CD14-positive monocyte (primary cell): ENCODE measurements around the gene ZP1. TPM values are rescaled to one million over a fixed set of nuclear protein-coding genes. Genes with fewer than 3 reads are reported as not detected.

Experiments used
- DNase-seq, 3 donors: peaks; one replicate each; pipeline ENCODE4 v3.0.0-alpha.2; 2011 to 2022
- H2AFZ ChIP-seq: 2 replicates; pipeline ENCODE4 v1.6.0; 2012; ENCODE audit warnings: mild to moderate bottlenecking, low read depth, low read length, inconsistent platforms; ENCODE audit not compliant: insufficient read depth, poor library complexity, severe bottlenecking
- H3K27ac ChIP-seq, 2 donors: 1 replicate in 1 of 2; 2 replicates in 1 of 2; pipeline ENCODE4 v1.5.1; 2012 to 2013; ENCODE audit warnings: low read length in 2 of 2, control low read depth in 1 of 2, inconsistent platforms in 1 of 2, low read depth in 1 of 2, mild to moderate bottlenecking in 1 of 2
- H3K27me3 ChIP-seq, 2 donors: one replicate each; pipeline versions ENCODE4 v1.6.0 to v1.6.1; 2011 to 2013; ENCODE audit warnings: low read length in 2 of 2; ENCODE audit not compliant: control insufficient read depth in 2 of 2, insufficient read depth in 2 of 2
- H3K36me3 ChIP-seq, 2 donors: replicated peaks in 1 of 2; 1 replicate in 1 of 2; 2 replicates in 1 of 2; pipeline versions ENCODE4 v1.5.1 to v1.6.1; 2012 to 2013; ENCODE audit warnings: low read length in 2 of 2, control low read depth in 1 of 2, inconsistent platforms in 1 of 2, mild to moderate bottlenecking in 1 of 2; ENCODE audit not compliant: insufficient read depth in 2 of 2, control insufficient read depth in 1 of 2
- H3K4me1 ChIP-seq, 2 donors: 1 replicate in 1 of 2; 2 replicates in 1 of 2; pipeline versions ENCODE4 v1.5.1 to v1.6.1; 2012 to 2013; ENCODE audit warnings: low read length in 2 of 2, control low read depth in 1 of 2, inconsistent platforms in 1 of 2, mild to moderate bottlenecking in 1 of 2, moderate library complexity in 1 of 2; ENCODE audit not compliant: insufficient read depth in 2 of 2, control insufficient read depth in 1 of 2
- H3K4me2 ChIP-seq: replicated peaks from 2 replicates; pipeline ENCODE3; 2012; ENCODE audit warnings: low read length, moderate library complexity, mild to moderate bottlenecking; ENCODE audit not compliant: poor library complexity, severe bottlenecking; ENCODE audit errors: extremely low read depth
- H3K4me3 ChIP-seq, 3 experiments: fragments of 200-600 bp in 1 of 3; sonication (generic) in 1 of 3; replicated peaks in 1 of 3; 1 replicate in 2 of 3; 2 replicates in 1 of 3; pipeline ENCODE4 v1.5.1; 2011 to 2013; ENCODE audit warnings: low read length in 3 of 3, mild to moderate bottlenecking in 3 of 3, control low read depth in 2 of 3, low read depth in 2 of 3, inconsistent platforms in 1 of 3, moderate library complexity in 1 of 3
- H3K79me2 ChIP-seq: 2 replicates; pipeline ENCODE4 v1.6.0; 2012; ENCODE audit warnings: mild to moderate bottlenecking, control low read depth, inconsistent platforms, low read length, moderate library complexity; ENCODE audit not compliant: insufficient read depth
- H3K9ac ChIP-seq: 2 replicates; pipeline ENCODE4 v1.6.0; 2017; ENCODE audit warnings: low read length, mild to moderate bottlenecking; ENCODE audit not compliant: insufficient read depth, poor library complexity, severe bottlenecking
- H3K9me3 ChIP-seq, 2 donors: replicated peaks in 1 of 2; 1 replicate in 1 of 2; 2 replicates in 1 of 2; pipeline versions ENCODE4 v1.5.1 to v1.6.1; 2012 to 2013; ENCODE audit warnings: low read length in 2 of 2, control low read depth in 1 of 2; ENCODE audit not compliant: control insufficient read depth in 1 of 2, insufficient read depth in 1 of 2
- H4K20me1 ChIP-seq: 2 replicates; pipeline ENCODE4 v1.6.0; 2012; ENCODE audit warnings: mild to moderate bottlenecking, low read length, control low read depth, moderate library complexity; ENCODE audit not compliant: insufficient read depth
- H3K27ac Mint-ChIP-seq, 7 donors: one replicate each; pipeline ENCODE4 v1.8.0; 2020; ENCODE audit warnings: mild to moderate bottlenecking in 7 of 7, mixed read lengths in 7 of 7, moderate library complexity in 6 of 7, inconsistent platforms in 2 of 7
- H3K27me3 Mint-ChIP-seq, 3 donors: one replicate each; pipeline ENCODE4 v1.8.0; 2021 to 2022; ENCODE audit warnings: low read depth in 3 of 3, mild to moderate bottlenecking in 3 of 3, mixed read lengths in 3 of 3, moderate library complexity in 3 of 3, inconsistent platforms in 1 of 3
- H3K36me3 Mint-ChIP-seq, 2 donors: one replicate each; pipeline ENCODE4 v1.8.0; 2020; ENCODE audit warnings: mixed read lengths in 2 of 2, inconsistent platforms in 1 of 2, mild to moderate bottlenecking in 1 of 2
- H3K4me1 Mint-ChIP-seq: one replicate; pipeline ENCODE4 v1.8.0; 2020; ENCODE audit warnings: mild to moderate bottlenecking, mixed read lengths
- H3K4me3 Mint-ChIP-seq, 2 donors: one replicate each; pipeline ENCODE4 v1.8.0; 2020; ENCODE audit warnings: mild to moderate bottlenecking in 2 of 2, mixed read lengths in 2 of 2, moderate library complexity in 1 of 2
- H3K9me3 Mint-ChIP-seq, 7 donors: one replicate each; pipeline ENCODE4 v1.8.0; 2020 to 2022; ENCODE audit warnings: mixed read lengths in 7 of 7, mild to moderate bottlenecking in 6 of 7, moderate library complexity in 6 of 7, inconsistent platforms in 2 of 7
- CTCF ChIP-seq: fragments of 200-600 bp; IDR thresholded peaks from one replicate; pipeline ENCODE4 v1.8.0; 2022; ENCODE audit warnings: antibody characterized with exemption, mild to moderate bottlenecking
- WGBS: methylation state at CpG from one replicate; pipeline ENCODE4 v1.1.5; 2013; ENCODE audit warnings: missing lambda C conversion rate; ENCODE audit not compliant: insufficient coverage; 5-methylcytosine and 5-hydroxymethylcytosine counted together
- intact Hi-C, 2 donors: fragments of 100-400 bp; cut with micrococcal nuclease; formaldehyde crosslinking; loops; one replicate each; pipeline versions ENCODE4 v1.15.0 to v1.15.1; 2023
- polyA plus RNA-seq, 3 donors: library from polyadenylated mRNA; depleted of rRNA in 1 of 3; unstranded in 2 of 3; stranded (reverse) in 1 of 3; fragments of 300-500 nt in 2 of 3; fragments of >200 nt in 1 of 3; fragmentation: Illumina TruSeq in 2 of 3; gene quantifications; 1 replicate in 2 of 3; 2 replicates in 1 of 3; pipeline ENCODE4 v1.2.3, GENCODE V29; 2012 to 2021

ZP1 gene
- polyA plus RNA-seq, 3 donors, result 0.09 to 0.40 TPM; not detected in 1

GRCh38 chr11:60852982-60853950, 14.1 kb upstream of the ZP1 start:
- H3K4me1 ChIP-seq, result peaks cover 11 to 27% of the 10 kb centered on the region in 2 donors
- H3K4me3 Mint-ChIP-seq, result no peak overlapping the region
- no peak for TF ChIP-seq CTCF

GRCh38 chr11:60854140-60854846, 13.0 kb upstream of the ZP1 start:
- Histone ChIP-seq H3K9me3 (no peaks in the 10 kb centered on the region), H3K4me3 (no peak overlapping the region), H4K20me1 (no peaks in the 10 kb centered on the region), H3K27me3 (peaks cover 0 to 6% of the 10 kb centered on the region in 2 donors), H3K4me1 (peaks cover 20 to 33% of the 10 kb centered on the region in 2 donors), H3K4me2 (no peak overlapping the region), H2AFZ (no peak overlapping the region), H3K79me2 (no peaks in the 10 kb centered on the region), H3K9ac (no peak overlapping the region), H3K36me3 (peaks cover 25 to 30% of the 10 kb centered on the region in 2 donors), H3K27ac (no peak overlapping the region)
- no peak for DNase-seq
- peaks cover 28 to 35% of the 10 kb centered on the region in 2 donors for H3K36me3 Mint-ChIP-seq
- intact Hi-C loops, result no loop called here
- TF ChIP-seq CTCF, result no peak
- WGBS, result 17% methylated on average over 3 of the region's 8 CpGs
- no peak overlapping the region for H3K27ac Mint-ChIP-seq
- H3K9me3 Mint-ChIP-seq, result peaks cover 0 to 6% (median 3%) of the 10 kb centered on the region in 7 donors
- peaks cover 31% of the 10 kb centered on the region for H3K4me1 Mint-ChIP-seq
- peak overlapping the region; percentile 27 to 51 for H3K4me3 Mint-ChIP-seq
- peaks cover 11 to 21% (median 12%) of the 10 kb centered on the region in 3 donors for H3K27me3 Mint-ChIP-seq

More at GRCh38 chr11:60852982-60853950, 14.1 kb upstream of the ZP1 start:
- H2AFZ ChIP-seq, result no peak overlapping the region
- intact Hi-C loops, result no loop called here
- H3K27me3 ChIP-seq, result peaks cover 0 to 6% of the 10 kb centered on the region in 2 donors
- Mint-ChIP-seq H3K36me3 (peaks cover 36 to 43% of the 10 kb centered on the region in 2 donors), H3K27me3 (peaks cover 12 to 21% (median 13%) of the 10 kb centered on the region in 3 donors), H3K4me1 (peaks cover 26% of the 10 kb centered on the region), H3K9me3 (peaks cover 0 to 4% (median 3%) of the 10 kb centered on the region in 7 donors), H3K27ac (no peak overlapping the region)
- H3K4me2 ChIP-seq, result no peak overlapping the region
- no peaks in the 10 kb centered on the region for H3K9me3 ChIP-seq
- no peak overlapping the region for H3K27ac ChIP-seq
- peaks cover 35 to 40% of the 10 kb centered on the region in 2 donors for H3K36me3 ChIP-seq
- H4K20me1 ChIP-seq, result no peaks in the 10 kb centered on the region
- H3K79me2 ChIP-seq, result no peaks in the 10 kb centered on the region
- no peak overlapping the region for H3K9ac ChIP-seq
- H3K4me3 ChIP-seq, result no peak overlapping the region
- DNase-seq, result no peak
- WGBS, result 98% methylated on average over 56 of the region's 68 CpGs
